HEK293 (cell line): ENCODE results near the gene ENDOD1.

Experiments
- CTCF ChIP-seq: fragments of 450-650 bp; formaldehyde crosslinking; IDR thresholded peaks from 2 replicates; pipeline ENCODE4 v1.5.1; 2016; ENCODE audit warnings: missing biosample characterization, missing genetic modification characterization
- KLF9 ChIP-seq: fragments of 450-650 bp; formaldehyde crosslinking; IDR thresholded peaks from 2 replicates; pipeline ENCODE4 v1.5.1; 2016; ENCODE audit warnings: missing biosample characterization, missing genetic modification characterization, low read depth
- PRDM10 ChIP-seq: fragments of 450-650 bp; formaldehyde crosslinking; IDR thresholded peaks from 2 replicates; pipeline ENCODE4 v1.5.1; 2016; ENCODE audit warnings: missing biosample characterization, missing genetic modification characterization
- WT1 ChIP-seq: fragments of 450-650 bp; formaldehyde crosslinking; IDR thresholded peaks from 2 replicates; pipeline ENCODE4 v1.5.1; 2016; ENCODE audit warnings: missing biosample characterization, missing genetic modification characterization
- YY1 ChIP-seq: fragments of 450-650 bp; formaldehyde crosslinking; IDR thresholded peaks from 2 replicates; pipeline ENCODE4 v1.5.1; 2018; ENCODE audit warnings: missing biosample characterization, missing genetic modification characterization
- ZIC2 ChIP-seq: fragments of 450-650 bp; formaldehyde crosslinking; IDR thresholded peaks from 2 replicates; pipeline ENCODE4 v1.5.1; 2016; ENCODE audit warnings: missing biosample characterization, missing genetic modification characterization
- ZNF362 ChIP-seq: fragments of 450-650 bp; formaldehyde crosslinking; IDR thresholded peaks from 2 replicates; pipeline ENCODE4 v1.5.1; 2016; ENCODE audit warnings: missing biosample characterization, missing genetic modification characterization
- ZNF501 ChIP-seq: fragments of 450-650 bp; formaldehyde crosslinking; IDR thresholded peaks from 2 replicates; pipeline ENCODE4 v1.5.1; 2016; ENCODE audit warnings: missing biosample characterization, missing genetic modification characterization
- ZNF626 ChIP-seq: fragments of 450-650 bp; sonication (Bioruptor Pico); formaldehyde crosslinking; IDR thresholded peaks from 2 replicates; pipeline ENCODE4 v1.5.1; 2018; ENCODE audit warnings: missing biosample characterization, missing genetic modification characterization, inconsistent platforms
- ZNF639 ChIP-seq: fragments of 450-650 bp; formaldehyde crosslinking; IDR thresholded peaks from 2 replicates; pipeline ENCODE4 v1.5.1; 2016; ENCODE audit warnings: missing biosample characterization, missing genetic modification characterization
- ZNF654 ChIP-seq: fragments of 450-650 bp; formaldehyde crosslinking; IDR thresholded peaks from 2 replicates; pipeline ENCODE4 v1.5.1; 2016; ENCODE audit warnings: low read depth, missing biosample characterization, missing genetic modification characterization
- ZNF701 ChIP-seq: fragments of 450-650 bp; formaldehyde crosslinking; IDR thresholded peaks from 2 replicates; pipeline ENCODE4 v1.5.1; 2016; ENCODE audit warnings: missing biosample characterization, missing genetic modification characterization

- TF ChIP-seq YY1 (tag by site-specific recombination) (no peak), CTCF (tag by site-specific recombination) (no peak), ZNF626 (tag by site-specific recombination) (no peak), ZIC2 (tag by site-specific recombination) (no peak), ZNF501 (tag by site-specific recombination) (no peak), ZNF654 (tag by site-specific recombination) (no peak), KLF9 (tag by site-specific recombination) (no peak), ZNF639 (no peak), PRDM10 (no peak), ZNF701 (tag by site-specific recombination) (no peak), ZNF362 (no peak), WT1 (tag by site-specific recombination) (no peak)
Observed at GRCh38 chr11:95081010-95081409, 8.6 kb upstream of the ENDOD1 start.
